ENCODE results near the gene MRPL58.

MRPL58 gene

GRCh38 chr17:75010683-75011400, 1.6 kb upstream of the MRPL58 start (continued):
- TF ChIP-seq KLF17 (tag by site-specific recombination; IDR thresholded peaks at IDR 0.05) (0 out of 2 replicates have a peak, but pooled peaks have one; percentile 54), TSHZ1 (tag by site-specific recombination; IDR thresholded peaks at IDR 0.05; ENCODE audit: borderline replicate concordance) (peak; percentile 70; the same call in 1 of the 2 replicates), ZNF366 (tag by site-specific recombination; conservative IDR thresholded peaks at IDR 0.05) (peak; percentile 73), ZNF48 (tag by site-specific recombination; IDR thresholded peaks at IDR 0.05) (no peak), ZNF654 (tag by site-specific recombination; IDR thresholded peaks at IDR 0.05; ENCODE audit: low read depth) (peak; percentile 49), ZBTB21 (tag by site-specific recombination; IDR thresholded peaks at IDR 0.05) (peak; percentile 94), KLF9 (tag by site-specific recombination; IDR thresholded peaks at IDR 0.05; ENCODE audit: low read depth) (0 out of 2 replicates have a peak, but pooled peaks have one; percentile 9), ZNF449 (tag by site-specific recombination; IDR thresholded peaks at IDR 0.05) (peak; percentile 48; the same call in 1 of the 2 replicates), ZNF561 (tag by site-specific recombination; IDR thresholded peaks at IDR 0.05; ENCODE audit: borderline replicate concordance) (0 out of 2 replicates have a peak, but pooled peaks have one; percentile 30), SCRT2 (tag by site-specific recombination; IDR thresholded peaks at IDR 0.05) (peak; percentile 62; the same call in 1 of the 2 replicates), ZNF398 (tag by site-specific recombination; IDR thresholded peaks at IDR 0.05) (peak; percentile 33), ZNF146 (tag by site-specific recombination; IDR thresholded peaks at IDR 0.05) (no peak), ZBTB6 (tag by site-specific recombination; IDR thresholded peaks at IDR 0.05) (peak; percentile 69), IKZF3 (tag by site-specific recombination; IDR thresholded peaks at IDR 0.05) (peak; percentile 70; the same call in 1 of the 2 replicates), EGR2 (tag by site-specific recombination; IDR thresholded peaks at IDR 0.05; ENCODE audit: low read depth) (no peak), SP2 (tag by site-specific recombination; IDR thresholded peaks at IDR 0.05) (peak; percentile 33), ZNF391 (tag by site-specific recombination; IDR thresholded peaks at IDR 0.05; ENCODE audit: borderline replicate concordance, low read depth) (no peak), ZNF274 (IDR thresholded peaks at IDR 0.05; ENCODE audit: low read length) (no peak), ZNF274 (tag by site-specific recombination; IDR thresholded peaks at IDR 0.05; ENCODE audit: borderline replicate concordance) (no peak), SALL2 (tag by site-specific recombination; IDR thresholded peaks at IDR 0.05; ENCODE audit: borderline replicate concordance) (no peak), ZFP69B (tag by site-specific recombination; IDR thresholded peaks at IDR 0.05) (peak; percentile 43), CTCF (tag by site-specific recombination; IDR thresholded peaks at IDR 0.05) (peak; percentile 54), ZNF600 (tag by site-specific recombination; IDR thresholded peaks at IDR 0.05) (peak; percentile 86), ZNF571 (tag by site-specific recombination; IDR thresholded peaks at IDR 0.05) (no peak), ZBTB8A (tag by site-specific recombination; IDR thresholded peaks at IDR 0.05) (peak; percentile 59), RBAK (tag by site-specific recombination; IDR thresholded peaks at IDR 0.05) (no peak)
